Measurements from ENCODE around the gene RDH11.
A peak's percentile ranks its signal among the peaks of the same experiment; 100 is the strongest.
"Not testable (repeated sequence)": the region's sequence is repeated elsewhere in the genome, so short reads cannot be mapped to it uniquely, and the experiment has no call there.

RDH11 gene

GRCh38 chr14:67704484-67705089 lies 9.0 kb upstream of the RDH11 start:
- DNase-seq (ENCODE audit: low spot score), result peak; percentile 80
- FAIRE-seq, result peak; percentile 94

- DNase-seq (ENCODE audit: low spot score) (no peak), FAIRE-seq (no peak)
Observed at GRCh38 chr14:67703997-67704396, 8.4 kb upstream of the RDH11 start.

GRCh38 chr14:67701492-67701891 lies 5.9 kb upstream of the RDH11 start, which contains the start of gene RDH12:
RDH12 (plus strand) TSS chr14:67701886; CDS start chr14:67722643, 20,757 bp downstream.
- not testable (repeated sequence) for FAIRE-seq; DNase-seq (ENCODE audit: low spot score)

GRCh38 chr14:67698179-67698578 lies 2.6 kb upstream of the RDH11 start:
- FAIRE-seq, result no peak

GRCh38 chr14:67697006-67697405 lies 1.4 kb upstream of the RDH11 start:
- no peak for DNase-seq (ENCODE audit: low spot score)
- FAIRE-seq, result no peak

More at GRCh38 chr14:67698179-67698578, 2.6 kb upstream of the RDH11 start:
- no peak for DNase-seq (ENCODE audit: low spot score)

GRCh38 chr14:67694791-67695393 lies 672 bp downstream of the RDH11 start:
- DNase-seq (ENCODE audit: low spot score), result peak; percentile 97
- peak; percentile 98 for FAIRE-seq

- FAIRE-seq (peak; percentile 63), DNase-seq (ENCODE audit: low spot score) (no peak)
Observed at GRCh38 chr14:67690011-67690410, 5.6 kb downstream of the RDH11 start.

GRCh38 chr14:67683842-67684241 lies 11.7 kb downstream of the RDH11 start:
- FAIRE-seq (no peak), DNase-seq (ENCODE audit: low spot score) (no peak)

GRCh38 chr14:67680941-67681340 lies 14.6 kb downstream of the RDH11 start:
- no peak for FAIRE-seq
- DNase-seq (ENCODE audit: low spot score), result no peak

GRCh38 chr14:67680121-67680602 lies 15.4 kb downstream of the RDH11 start:
- FAIRE-seq, result peak; percentile 27

GRCh38 chr14:67679006-67679405 lies 16.6 kb downstream of the RDH11 start:
- FAIRE-seq (no peak), DNase-seq (ENCODE audit: low spot score) (no peak)

More at GRCh38 chr14:67680121-67680602, 15.4 kb downstream of the RDH11 start:
- DNase-seq (ENCODE audit: low spot score), result no peak

- DNase-seq (ENCODE audit: low spot score) (no peak), FAIRE-seq (no peak)
Observed at GRCh38 chr14:67675219-67675582, 20.4 kb downstream of the RDH11 start.

- FAIRE-seq, result peak; percentile 95
Observed at GRCh38 chr14:67674480-67675218, 20.9 kb downstream of the RDH11 start, which contains the start of gene VTI1B. VTI1B (minus strand) TSS chr14:67674632; CDS start chr14:67674489, 143 bp downstream.

GRCh38 chr14:67674139-67674479 lies 21.5 kb downstream of the RDH11 start:
- DNase-seq (ENCODE audit: low spot score) (peak; percentile 96), FAIRE-seq (peak; percentile 62)

More at GRCh38 chr14:67674480-67675218, 20.9 kb downstream of the RDH11 start, which contains the start of gene VTI1B:
- peak; percentile 98 for DNase-seq (ENCODE audit: low spot score)

- DNase-seq (ENCODE audit: low spot score) (no peak), FAIRE-seq (no peak)
Observed at GRCh38 chr14:67673451-67673850, 22.1 kb downstream of the RDH11 start.

GRCh38 chr14:67668559-67668958 lies 27.0 kb downstream of the RDH11 start:
- FAIRE-seq (no peak), DNase-seq (ENCODE audit: low spot score) (no peak)

- FAIRE-seq (peak; percentile 84), DNase-seq (ENCODE audit: low spot score) (peak; percentile 67)
Observed at GRCh38 chr14:67666750-67667449, 28.7 kb downstream of the RDH11 start.

- no peak for DNase-seq (ENCODE audit: low spot score)
- peak; percentile 65 for FAIRE-seq
Observed at GRCh38 chr14:67665868-67666267, 29.7 kb downstream of the RDH11 start.

GRCh38 chr14:67663633-67664032 lies 31.9 kb downstream of the RDH11 start:
- DNase-seq (ENCODE audit: low spot score) (no peak), FAIRE-seq (no peak)

- DNase-seq (ENCODE audit: low spot score) (no peak), FAIRE-seq (peak; percentile 42)
Observed at GRCh38 chr14:67653651-67654280, 41.8 kb downstream of the RDH11 start.

GRCh38 chr14:67652189-67652588 lies 43.4 kb downstream of the RDH11 start:
- no peak for FAIRE-seq

More at GRCh38 chr14:67652189-67652588, 43.4 kb downstream of the RDH11 start:
- DNase-seq (ENCODE audit: low spot score), result no peak
